ENCODE results near the gene KRT27.

DNA sequence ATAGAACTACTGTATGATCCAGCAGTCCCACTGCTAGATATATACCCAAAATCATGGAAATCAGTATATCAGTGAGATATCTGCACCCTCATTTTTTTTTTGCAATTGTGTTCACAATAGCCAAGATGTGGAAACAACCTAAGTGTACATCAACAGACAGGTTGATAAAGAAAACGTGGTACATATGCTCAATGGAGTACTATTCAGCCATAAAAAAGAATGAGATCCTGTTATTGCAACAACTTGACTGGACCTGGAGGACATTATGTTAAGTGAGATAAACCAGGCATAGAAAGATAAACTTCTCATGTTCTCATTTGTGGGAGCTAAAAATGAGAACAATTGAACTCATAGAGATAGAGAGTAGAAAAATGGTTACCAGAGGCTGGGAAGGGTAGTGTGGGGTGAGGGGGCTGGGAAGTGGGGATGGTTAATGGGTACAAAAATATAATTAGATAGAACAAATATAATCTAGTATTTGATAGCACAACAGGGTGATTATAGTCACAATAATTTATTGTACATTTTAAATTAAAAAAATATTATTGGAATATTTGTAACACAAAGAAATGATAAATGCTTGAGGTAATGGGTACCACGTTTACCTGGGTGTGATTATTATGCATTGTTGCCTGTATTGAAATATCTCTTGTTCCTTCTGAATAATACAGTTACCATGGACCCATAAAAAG lies 47.9 kb upstream of the KRT27 start:
- TF ChIP-seq, protein P1, sequence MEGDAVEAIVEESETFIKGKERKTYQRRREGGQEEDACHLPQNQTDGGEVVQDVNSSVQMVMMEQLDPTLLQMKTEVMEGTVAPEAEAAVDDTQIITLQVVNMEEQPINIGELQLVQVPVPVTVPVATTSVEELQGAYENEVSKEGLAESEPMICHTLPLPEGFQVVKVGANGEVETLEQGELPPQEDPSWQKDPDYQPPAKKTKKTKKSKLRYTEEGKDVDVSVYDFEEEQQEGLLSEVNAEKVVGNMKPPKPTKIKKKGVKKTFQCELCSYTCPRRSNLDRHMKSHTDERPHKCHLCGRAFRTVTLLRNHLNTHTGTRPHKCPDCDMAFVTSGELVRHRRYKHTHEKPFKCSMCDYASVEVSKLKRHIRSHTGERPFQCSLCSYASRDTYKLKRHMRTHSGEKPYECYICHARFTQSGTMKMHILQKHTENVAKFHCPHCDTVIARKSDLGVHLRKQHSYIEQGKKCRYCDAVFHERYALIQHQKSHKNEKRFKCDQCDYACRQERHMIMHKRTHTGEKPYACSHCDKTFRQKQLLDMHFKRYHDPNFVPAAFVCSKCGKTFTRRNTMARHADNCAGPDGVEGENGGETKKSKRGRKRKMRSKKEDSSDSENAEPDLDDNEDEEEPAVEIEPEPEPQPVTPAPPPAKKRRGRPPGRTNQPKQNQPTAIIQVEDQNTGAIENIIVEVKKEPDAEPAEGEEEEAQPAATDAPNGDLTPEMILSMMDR (conservative IDR thresholded peaks at IDR 0.05 in 1 of 2, IDR thresholded peaks at IDR 0.05 in 1 of 2; ENCODE audit: extremely low read depth in 1 of 2, insufficient read depth in 1 of 2, low read depth in 1 of 2, low read length in 2 of 2) = no peak
- no peak for TF ChIP-seq EZH2 (IDR thresholded peaks at IDR 0.05; ENCODE audit: borderline replicate concordance, low read length)
